ENCODE measurements around the gene CABLES1.

The CABLES1 gene

DNA sequence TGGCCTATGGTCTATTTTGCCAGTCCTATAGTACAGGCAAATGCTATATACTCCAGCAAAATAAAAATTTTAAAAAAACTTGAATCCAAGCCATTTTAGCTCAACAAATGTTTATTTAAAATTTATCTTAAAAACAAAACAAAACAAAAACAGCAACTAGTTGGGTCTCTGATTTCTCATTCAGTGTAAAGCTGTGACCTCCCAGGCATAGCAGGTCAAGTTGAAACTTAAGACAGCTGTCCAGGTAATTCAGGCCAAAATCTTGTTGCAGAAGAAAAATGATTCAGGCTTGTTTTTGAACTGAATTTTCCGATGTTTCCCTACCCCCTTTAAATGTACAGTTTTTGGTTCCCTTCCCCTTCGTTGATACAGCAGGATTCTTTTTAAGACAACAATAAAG lies 58.5 kb downstream of the CABLES1 start:
- H3K9me3 ChIP-seq (ENCODE audit: severe bottlenecking): no peaks in the 10 kb centered on the region
- TF ChIP-seq CTCF (IDR thresholded peaks at IDR 0.05; ENCODE audit: low read depth, low read length): no peak
- H3K27me3 ChIP-seq (ENCODE audit: insufficient read depth, low read depth, severe bottlenecking): no peaks in the 10 kb centered on the region
- no peak overlapping the region for H3K27ac ChIP-seq
- no peaks in the 10 kb centered on the region for H3K36me3 ChIP-seq
- no peak overlapping the region for H3K4me3 ChIP-seq (ENCODE audit: low read depth, low read length)
- no peak for DNase-seq

GRCh38 chr18:23194155-23194996 lies 59.1 kb downstream of the CABLES1 start:
- no peak for DNase-seq
- no peak overlapping the region for H3K4me3 ChIP-seq (ENCODE audit: low read depth, low read length)
- H3K36me3 ChIP-seq: no peaks in the 10 kb centered on the region
- no peaks in the 10 kb centered on the region for H3K9me3 ChIP-seq (ENCODE audit: severe bottlenecking)
- no peak overlapping the region for H3K27ac ChIP-seq
- no peak for TF ChIP-seq CTCF (IDR thresholded peaks at IDR 0.05; ENCODE audit: low read depth, low read length)
- no peaks in the 10 kb centered on the region for H3K27me3 ChIP-seq (ENCODE audit: insufficient read depth, low read depth, severe bottlenecking)

DNA sequence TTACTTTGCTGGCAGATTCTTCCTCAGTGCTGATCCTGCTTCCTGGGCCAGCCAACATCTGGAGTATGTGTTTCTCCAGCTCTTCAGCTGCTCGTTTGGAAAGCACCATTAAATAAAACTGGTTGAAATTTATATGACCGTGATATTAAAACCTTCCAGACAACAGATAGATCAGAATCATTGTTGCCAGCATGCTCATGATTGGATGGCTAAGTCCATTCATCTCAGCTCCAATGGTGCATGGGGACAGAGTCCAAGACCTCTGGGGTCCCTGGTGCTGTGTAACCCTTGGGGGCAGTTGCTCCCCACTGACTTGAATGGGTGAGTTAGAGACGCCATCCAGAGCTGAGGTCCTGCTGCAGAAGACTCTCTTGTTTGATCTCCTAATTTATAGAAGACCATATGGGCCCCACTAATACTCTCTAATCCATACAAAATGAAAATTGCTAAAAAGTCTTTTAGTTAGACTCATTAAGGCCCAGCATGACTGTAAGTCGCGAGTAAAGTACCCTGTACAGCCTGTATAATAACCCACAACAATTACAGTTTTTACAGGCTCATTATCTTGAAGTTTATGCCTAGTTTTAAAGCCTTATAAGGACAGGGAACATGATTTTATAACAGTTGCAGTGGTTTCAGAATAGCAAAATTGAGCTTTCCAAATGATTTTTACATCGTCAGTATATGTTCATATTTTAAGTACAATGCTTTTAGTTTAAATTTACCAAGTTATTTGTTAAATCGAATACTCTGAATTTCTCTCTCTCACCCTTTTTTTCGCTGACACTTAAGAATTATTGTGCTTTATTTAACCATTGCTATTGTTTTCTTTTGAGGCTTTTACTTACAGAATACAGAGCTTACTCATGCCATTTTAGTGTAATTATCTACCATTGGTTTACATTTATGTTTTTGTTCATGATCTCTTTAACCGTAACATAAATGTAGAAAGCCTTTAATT lies 60.0 kb downstream of the CABLES1 start:
- no peaks in the 10 kb centered on the region for H3K27me3 ChIP-seq (ENCODE audit: insufficient read depth, low read depth, severe bottlenecking)
- peak; percentile 23 for DNase-seq
- H3K4me3 ChIP-seq (ENCODE audit: low read depth, low read length): no peak overlapping the region
- no peak overlapping the region; the same call in 1 of the 2 replicates for H3K27ac ChIP-seq
- H3K9me3 ChIP-seq (ENCODE audit: severe bottlenecking): no peaks in the 10 kb centered on the region
- H3K36me3 ChIP-seq: no peaks in the 10 kb centered on the region
- TF ChIP-seq CTCF (IDR thresholded peaks at IDR 0.05; ENCODE audit: low read depth, low read length): no peak

- DNase-seq: peak; percentile 44
- Histone ChIP-seq H3K27me3 (ENCODE audit: insufficient read depth, low read depth, severe bottlenecking) (no peaks in the 10 kb centered on the region), H3K4me3 (ENCODE audit: low read depth, low read length) (no peak overlapping the region; the same call in 1 of the 2 replicates), H3K9me3 (ENCODE audit: severe bottlenecking) (no peaks in the 10 kb centered on the region), H3K27ac (no peak overlapping the region), H3K36me3 (no peaks in the 10 kb centered on the region)
- no peak for TF ChIP-seq CTCF (IDR thresholded peaks at IDR 0.05; ENCODE audit: low read depth, low read length)
These were observed 61.1 kb downstream of the CABLES1 start for GRCh38 chr18:23196119-23197007.

- no peaks in the 10 kb centered on the region for H3K27me3 ChIP-seq (ENCODE audit: insufficient read depth, low read depth, severe bottlenecking)
- TF ChIP-seq CTCF (IDR thresholded peaks at IDR 0.05; ENCODE audit: low read depth, low read length): no peak
- H3K4me3 ChIP-seq (ENCODE audit: low read depth, low read length): no peak overlapping the region
- no peaks in the 10 kb centered on the region for H3K36me3 ChIP-seq
- no peak overlapping the region for H3K27ac ChIP-seq
- DNase-seq: no peak
- no peaks in the 10 kb centered on the region for H3K9me3 ChIP-seq (ENCODE audit: severe bottlenecking)
These were observed 63.0 kb downstream of the CABLES1 start for GRCh38 chr18:23198217-23198845.

Data from WERI-Rb-1 (cell line).